ENCODE data around the gene SRGAP2C.
"Not testable (repeated sequence)": the region's sequence is repeated elsewhere in the genome, so short reads cannot be mapped to it uniquely, and the experiment has no call there.

The SRGAP2C gene

GRCh38 chr1:121368910-121369309 lies 184.1 kb downstream of the SRGAP2C start:
- not testable (repeated sequence) for H3K27ac ChIP-seq (ENCODE audit: low read depth, low read length); H3K27me3 ChIP-seq (ENCODE audit: control insufficient read depth, insufficient read depth, low read length); H3K36me3 ChIP-seq (ENCODE audit: control insufficient read depth, insufficient read depth, low read length); H3K4me1 ChIP-seq (ENCODE audit: control insufficient read depth, insufficient read depth, low read length); H3K4me3 ChIP-seq (ENCODE audit: low read length); H3K9ac ChIP-seq (ENCODE audit: low read length)

- not testable (repeated sequence) for H3K27me3 ChIP-seq (ENCODE audit: control insufficient read depth, insufficient read depth, low read length); H3K4me3 ChIP-seq (ENCODE audit: low read length); H3K4me1 ChIP-seq (ENCODE audit: control insufficient read depth, insufficient read depth, low read length); H3K36me3 ChIP-seq (ENCODE audit: control insufficient read depth, insufficient read depth, low read length); H3K9ac ChIP-seq (ENCODE audit: low read length); H3K27ac ChIP-seq (ENCODE audit: low read depth, low read length)
Measured at GRCh38 chr1:121369959-121370358, 185.2 kb downstream of the SRGAP2C start.

- H3K27ac ChIP-seq (ENCODE audit: low read depth, low read length); H3K9ac ChIP-seq (ENCODE audit: low read length); H3K27me3 ChIP-seq (ENCODE audit: control insufficient read depth, insufficient read depth, low read length); H3K36me3 ChIP-seq (ENCODE audit: control insufficient read depth, insufficient read depth, low read length); H3K4me3 ChIP-seq (ENCODE audit: low read length); H3K4me1 ChIP-seq (ENCODE audit: control insufficient read depth, insufficient read depth, low read length): not testable (repeated sequence)
Measured at GRCh38 chr1:121374851-121375367, 190.1 kb downstream of the SRGAP2C start.

GRCh38 chr1:121376986-121377385 lies 192.2 kb downstream of the SRGAP2C start:
- not testable (repeated sequence) for H3K4me1 ChIP-seq (ENCODE audit: control insufficient read depth, insufficient read depth, low read length); H3K4me3 ChIP-seq (ENCODE audit: low read length); H3K36me3 ChIP-seq (ENCODE audit: control insufficient read depth, insufficient read depth, low read length); H3K27ac ChIP-seq (ENCODE audit: low read depth, low read length); H3K27me3 ChIP-seq (ENCODE audit: control insufficient read depth, insufficient read depth, low read length); H3K9ac ChIP-seq (ENCODE audit: low read length)

- not testable (repeated sequence) for H3K27me3 ChIP-seq (ENCODE audit: control insufficient read depth, insufficient read depth, low read length); H3K9ac ChIP-seq (ENCODE audit: low read length); H3K4me1 ChIP-seq (ENCODE audit: control insufficient read depth, insufficient read depth, low read length); H3K36me3 ChIP-seq (ENCODE audit: control insufficient read depth, insufficient read depth, low read length); H3K27ac ChIP-seq (ENCODE audit: low read depth, low read length); H3K4me3 ChIP-seq (ENCODE audit: low read length)
Measured at GRCh38 chr1:121378757-121379156, 194.0 kb downstream of the SRGAP2C start.

GRCh38 chr1:121384754-121385153 lies 200.0 kb downstream of the SRGAP2C start:
- H3K4me3 ChIP-seq (ENCODE audit: low read length); H3K36me3 ChIP-seq (ENCODE audit: control insufficient read depth, insufficient read depth, low read length); H3K27me3 ChIP-seq (ENCODE audit: control insufficient read depth, insufficient read depth, low read length); H3K4me1 ChIP-seq (ENCODE audit: control insufficient read depth, insufficient read depth, low read length); H3K27ac ChIP-seq (ENCODE audit: low read depth, low read length); H3K9ac ChIP-seq (ENCODE audit: low read length): not testable (repeated sequence)

GRCh38 chr1:121385162-121385561 lies 200.4 kb downstream of the SRGAP2C start:
- H3K27me3 ChIP-seq (ENCODE audit: control insufficient read depth, insufficient read depth, low read length); H3K27ac ChIP-seq (ENCODE audit: low read depth, low read length); H3K36me3 ChIP-seq (ENCODE audit: control insufficient read depth, insufficient read depth, low read length); H3K9ac ChIP-seq (ENCODE audit: low read length); H3K4me1 ChIP-seq (ENCODE audit: control insufficient read depth, insufficient read depth, low read length); H3K4me3 ChIP-seq (ENCODE audit: low read length): not testable (repeated sequence)

- H3K36me3 ChIP-seq (ENCODE audit: control insufficient read depth, insufficient read depth, low read length): not testable (repeated sequence)
Measured at GRCh38 chr1:121385563-121386288, 201.0 kb downstream of the SRGAP2C start.

GRCh38 chr1:121386319-121386948 lies 201.7 kb downstream of the SRGAP2C start:
- H3K9ac ChIP-seq (ENCODE audit: low read length); H3K4me1 ChIP-seq (ENCODE audit: control insufficient read depth, insufficient read depth, low read length); H3K27ac ChIP-seq (ENCODE audit: low read depth, low read length); H3K27me3 ChIP-seq (ENCODE audit: control insufficient read depth, insufficient read depth, low read length); H3K36me3 ChIP-seq (ENCODE audit: control insufficient read depth, insufficient read depth, low read length); H3K4me3 ChIP-seq (ENCODE audit: low read length): not testable (repeated sequence)

More at GRCh38 chr1:121385563-121386288, 201.0 kb downstream of the SRGAP2C start:
- H3K9ac ChIP-seq (ENCODE audit: low read length); H3K27ac ChIP-seq (ENCODE audit: low read depth, low read length); H3K27me3 ChIP-seq (ENCODE audit: control insufficient read depth, insufficient read depth, low read length); H3K4me1 ChIP-seq (ENCODE audit: control insufficient read depth, insufficient read depth, low read length); H3K4me3 ChIP-seq (ENCODE audit: low read length): not testable (repeated sequence)

GRCh38 chr1:121389895-121390560 lies 205.3 kb downstream of the SRGAP2C start:
- H3K36me3 ChIP-seq (ENCODE audit: control insufficient read depth, insufficient read depth, low read length); H3K9ac ChIP-seq (ENCODE audit: low read length); H3K4me1 ChIP-seq (ENCODE audit: control insufficient read depth, insufficient read depth, low read length); H3K27ac ChIP-seq (ENCODE audit: low read depth, low read length); H3K27me3 ChIP-seq (ENCODE audit: control insufficient read depth, insufficient read depth, low read length); H3K4me3 ChIP-seq (ENCODE audit: low read length): not testable (repeated sequence)

- not testable (repeated sequence) for H3K4me1 ChIP-seq (ENCODE audit: control insufficient read depth, insufficient read depth, low read length); H3K4me3 ChIP-seq (ENCODE audit: low read length); H3K27me3 ChIP-seq (ENCODE audit: control insufficient read depth, insufficient read depth, low read length)
Measured at GRCh38 chr1:121392130-121392529, 207.4 kb downstream of the SRGAP2C start.

GRCh38 chr1:121395718-121396201 lies 211.0 kb downstream of the SRGAP2C start:
- H3K27ac ChIP-seq (ENCODE audit: low read depth, low read length); H3K27me3 ChIP-seq (ENCODE audit: control insufficient read depth, insufficient read depth, low read length); H3K9ac ChIP-seq (ENCODE audit: low read length); H3K4me1 ChIP-seq (ENCODE audit: control insufficient read depth, insufficient read depth, low read length); H3K36me3 ChIP-seq (ENCODE audit: control insufficient read depth, insufficient read depth, low read length): not testable (repeated sequence)
- peak overlapping the region; percentile 21 for H3K4me3 ChIP-seq (ENCODE audit: low read length)

More at GRCh38 chr1:121392130-121392529, 207.4 kb downstream of the SRGAP2C start:
- not testable (repeated sequence) for H3K9ac ChIP-seq (ENCODE audit: low read length); H3K27ac ChIP-seq (ENCODE audit: low read depth, low read length); H3K36me3 ChIP-seq (ENCODE audit: control insufficient read depth, insufficient read depth, low read length)
